CD4-positive, alpha-beta T cell (primary cell): Measurements from ENCODE around the gene COX6A1. TPM values are rescaled to one million over a fixed set of nuclear protein-coding genes. Genes with fewer than 3 reads are reported as not detected.
"Not testable (repeated sequence)": the region's sequence is repeated elsewhere in the genome, so short reads cannot be mapped to it uniquely, and the experiment has no call there.

Experiments used
- ATAC-seq: fragments of 200-7000 bp; cut with Tn5 transposase; one replicate; pipeline ENCODE4 v1.10.0; 2022; ENCODE audit warnings: mild to moderate bottlenecking; ENCODE audit not compliant: poor library complexity
- CTCF ChIA-PET: fragments of 350-600 bp; sonication (Branson Sonifier 250); formaldehyde crosslinking; loops from one replicate; lab custom pipeline; 2021; ENCODE audit warnings: antibody characterized with exemption, inconsistent platforms; lab: Charles Lee
- POLR2A ChIA-PET: fragments of 350-600 bp; sonication (Branson Sonifier 250); formaldehyde crosslinking; loops from one replicate; lab custom pipeline; 2021; ENCODE audit warnings: antibody characterized with exemption, inconsistent platforms; lab: Charles Lee
- DNase-seq, 14 experiments: peaks; one replicate each; pipeline ENCODE4 v3.0.0-alpha.2; 2013 to 2020; ENCODE audit warnings: mixed read lengths in 2 of 14
- H3K27ac ChIP-seq, 2 donors: one replicate each; pipeline versions ENCODE4 v1.5.1 to v1.7.0; 2013; ENCODE audit warnings: low read length in 2 of 2, low read depth in 1 of 2, mild to moderate bottlenecking in 1 of 2
- H3K27me3 ChIP-seq, 2 experiments: 1 replicate in 1 of 2; 2 replicates in 1 of 2; pipeline versions ENCODE4 v1.6.1 to v1.7.0; 2013; ENCODE audit warnings: low read length in 2 of 2, control low read depth in 1 of 2, mild to moderate bottlenecking in 1 of 2, moderate library complexity in 1 of 2; ENCODE audit not compliant: insufficient read depth in 2 of 2, control insufficient read depth in 1 of 2
- H3K36me3 ChIP-seq: one replicate; pipeline ENCODE4 v1.6.1; 2013; ENCODE audit warnings: low read length, control low read depth; ENCODE audit not compliant: insufficient read depth
- H3K4me1 ChIP-seq: one replicate; pipeline ENCODE4 v1.6.1; 2013; ENCODE audit warnings: low read length, control low read depth; ENCODE audit not compliant: insufficient read depth
- H3K4me3 ChIP-seq: one replicate; pipeline ENCODE4 v1.5.1; 2013; ENCODE audit warnings: mild to moderate bottlenecking, low read length, moderate library complexity
- H3K9me3 ChIP-seq, 2 experiments: 1 replicate in 1 of 2; 2 replicates in 1 of 2; pipeline versions ENCODE4 v1.6.1 to v1.7.0; 2013; ENCODE audit warnings: low read length in 2 of 2, mild to moderate bottlenecking in 2 of 2, control low read depth in 1 of 2, moderate library complexity in 1 of 2; ENCODE audit not compliant: control insufficient read depth in 1 of 2, insufficient read depth in 1 of 2
- H3K27ac Mint-ChIP-seq: one replicate; pipeline ENCODE4 v1.8.0; 2020; ENCODE audit warnings: mixed read lengths
- H3K27me3 Mint-ChIP-seq: one replicate; pipeline ENCODE4 v1.8.0; 2021; ENCODE audit warnings: mixed read lengths
- H3K36me3 Mint-ChIP-seq: one replicate; pipeline ENCODE4 v1.8.0; 2021; ENCODE audit warnings: low read depth, mixed read lengths
- H3K4me1 Mint-ChIP-seq: one replicate; pipeline ENCODE4 v1.8.0; 2021; ENCODE audit warnings: low read depth, mixed read lengths
- H3K4me3 Mint-ChIP-seq: one replicate; pipeline ENCODE4 v1.8.0; 2020; ENCODE audit warnings: mild to moderate bottlenecking, mixed read lengths
- H3K9me3 Mint-ChIP-seq: one replicate; pipeline ENCODE4 v1.8.0; 2020; ENCODE audit warnings: mixed read lengths
- intact Hi-C, 2 experiments: fragments of 100-400 bp; cut with DNase I in 1 of 2; cut with micrococcal nuclease in 1 of 2; formaldehyde crosslinking; loops; one replicate each; pipeline versions ENCODE4 v1.15.1 to v1.9.0; 2023 to 2025; cut with DNase I, micrococcal nuclease
- total RNA-seq, 174 experiments: library from RNA in 2 of 174; stranded (reverse) in 2 of 174; gene quantifications; one replicate each; pipeline ENCODE4 v1.2.3 and lab custom pipeline; 2021 to 2026
- TF ChIP-seq, protein P1 (sequence below): fragments of 200-600 bp; IDR thresholded peaks from one replicate; pipeline ENCODE4 v1.8.0; 2022; ENCODE audit warnings: antibody characterized with exemption, mild to moderate bottlenecking

COX6A1 gene
- total RNA-seq, 2 experiments from 2014 or later = 112 to 116 TPM

DNA sequence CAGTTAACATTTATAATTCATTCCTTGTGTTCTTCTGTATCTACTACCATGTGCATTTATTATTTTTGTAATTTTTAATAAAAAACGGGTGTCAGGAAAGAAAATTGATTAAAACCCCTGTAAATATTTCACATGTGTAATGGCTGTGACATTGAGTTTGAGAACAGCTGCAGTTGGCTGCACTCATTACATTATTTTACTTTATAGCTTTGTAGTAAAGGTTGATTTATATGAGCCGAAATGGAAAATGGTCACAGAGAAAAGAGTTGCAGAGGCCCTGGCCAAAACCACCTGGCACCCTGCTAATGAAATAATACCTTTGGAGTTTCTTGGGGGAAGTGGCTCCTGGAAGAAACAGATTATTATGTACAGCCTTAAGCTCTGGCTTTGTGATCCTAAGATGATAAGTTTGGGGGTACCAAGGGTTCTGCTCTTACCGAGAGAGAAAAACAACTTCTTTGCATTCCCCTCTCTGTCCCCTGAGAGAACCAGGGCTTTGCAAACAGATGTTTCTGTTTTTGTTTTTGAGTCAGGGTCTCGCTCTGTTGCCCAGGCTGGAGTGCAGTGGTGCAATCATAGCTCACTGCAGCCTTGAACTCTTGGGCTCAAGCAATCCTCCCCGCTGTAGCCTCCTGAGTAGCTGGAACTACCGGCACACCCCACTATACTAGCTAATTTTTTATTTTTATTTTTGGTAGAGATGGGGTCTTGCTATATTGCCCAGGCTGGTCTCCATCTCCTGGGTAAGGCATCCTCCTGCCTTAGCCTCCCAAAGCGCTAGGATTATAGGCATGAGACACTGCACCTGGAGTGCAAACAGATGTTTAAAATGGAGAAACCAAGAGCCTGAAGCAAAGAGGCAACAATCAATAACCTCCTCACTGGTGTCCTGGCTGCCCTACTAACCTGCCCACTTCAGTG, 48.3 kb downstream of the COX6A1 start:
- Histone ChIP-seq H3K4me1 (peaks cover 9% of the 10 kb centered on the region), H3K36me3 (peaks cover 2% of the 10 kb centered on the region), H3K27me3 (no peaks in the 10 kb centered on the region), H3K27ac (no peak overlapping the region), H3K9me3 (no peaks in the 10 kb centered on the region), H3K4me3 (no peak overlapping the region)
- Mint-ChIP-seq H3K4me1 (peaks cover under 1% of the 10 kb centered on the region), H3K4me3 (no peak overlapping the region), H3K36me3 (no peaks in the 10 kb centered on the region), H3K9me3 (no peaks in the 10 kb centered on the region), H3K27ac (no peak overlapping the region), H3K27me3 (no peaks in the 10 kb centered on the region)
- ChIA-PET CTCF (no interaction called here), POLR2A (no interaction called here)
- DNase-seq = no peak
- intact Hi-C loops = no loop called here
- TF ChIP-seq, protein P1, sequence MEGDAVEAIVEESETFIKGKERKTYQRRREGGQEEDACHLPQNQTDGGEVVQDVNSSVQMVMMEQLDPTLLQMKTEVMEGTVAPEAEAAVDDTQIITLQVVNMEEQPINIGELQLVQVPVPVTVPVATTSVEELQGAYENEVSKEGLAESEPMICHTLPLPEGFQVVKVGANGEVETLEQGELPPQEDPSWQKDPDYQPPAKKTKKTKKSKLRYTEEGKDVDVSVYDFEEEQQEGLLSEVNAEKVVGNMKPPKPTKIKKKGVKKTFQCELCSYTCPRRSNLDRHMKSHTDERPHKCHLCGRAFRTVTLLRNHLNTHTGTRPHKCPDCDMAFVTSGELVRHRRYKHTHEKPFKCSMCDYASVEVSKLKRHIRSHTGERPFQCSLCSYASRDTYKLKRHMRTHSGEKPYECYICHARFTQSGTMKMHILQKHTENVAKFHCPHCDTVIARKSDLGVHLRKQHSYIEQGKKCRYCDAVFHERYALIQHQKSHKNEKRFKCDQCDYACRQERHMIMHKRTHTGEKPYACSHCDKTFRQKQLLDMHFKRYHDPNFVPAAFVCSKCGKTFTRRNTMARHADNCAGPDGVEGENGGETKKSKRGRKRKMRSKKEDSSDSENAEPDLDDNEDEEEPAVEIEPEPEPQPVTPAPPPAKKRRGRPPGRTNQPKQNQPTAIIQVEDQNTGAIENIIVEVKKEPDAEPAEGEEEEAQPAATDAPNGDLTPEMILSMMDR = no peak
- no peak for ATAC-seq

DNA sequence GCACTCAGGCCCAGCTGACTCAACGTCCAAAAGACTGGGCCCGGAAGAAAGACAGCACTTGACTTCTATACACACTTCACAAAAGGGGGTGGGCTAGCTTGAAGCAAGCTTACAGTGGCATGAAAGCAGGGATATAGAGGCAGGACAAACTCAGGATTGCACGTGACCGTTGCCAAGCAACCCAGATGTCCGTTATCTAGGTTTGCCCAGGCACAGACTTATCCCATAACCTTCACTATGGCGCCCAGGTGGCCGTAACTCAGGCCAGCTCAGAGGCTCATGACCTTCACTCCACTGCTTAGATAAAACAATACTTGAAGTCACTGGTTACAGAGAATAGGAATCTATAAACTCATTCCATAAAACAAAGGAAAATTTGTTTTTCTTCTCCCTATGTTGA, 49.6 kb downstream of the COX6A1 start:
- DNase-seq, intact Hi-C loops, H3K27me3 ChIP-seq, ATAC-seq, H3K27ac ChIP-seq, H3K9me3 Mint-ChIP-seq, H3K27ac Mint-ChIP-seq, H3K4me3 Mint-ChIP-seq, H3K4me1 Mint-ChIP-seq, H3K27me3 Mint-ChIP-seq, H3K36me3 ChIP-seq, H3K36me3 Mint-ChIP-seq, POLR2A ChIA-PET, H3K9me3 ChIP-seq, CTCF ChIA-PET, H3K4me3 ChIP-seq, H3K4me1 ChIP-seq: not testable (repeated sequence)

DNA sequence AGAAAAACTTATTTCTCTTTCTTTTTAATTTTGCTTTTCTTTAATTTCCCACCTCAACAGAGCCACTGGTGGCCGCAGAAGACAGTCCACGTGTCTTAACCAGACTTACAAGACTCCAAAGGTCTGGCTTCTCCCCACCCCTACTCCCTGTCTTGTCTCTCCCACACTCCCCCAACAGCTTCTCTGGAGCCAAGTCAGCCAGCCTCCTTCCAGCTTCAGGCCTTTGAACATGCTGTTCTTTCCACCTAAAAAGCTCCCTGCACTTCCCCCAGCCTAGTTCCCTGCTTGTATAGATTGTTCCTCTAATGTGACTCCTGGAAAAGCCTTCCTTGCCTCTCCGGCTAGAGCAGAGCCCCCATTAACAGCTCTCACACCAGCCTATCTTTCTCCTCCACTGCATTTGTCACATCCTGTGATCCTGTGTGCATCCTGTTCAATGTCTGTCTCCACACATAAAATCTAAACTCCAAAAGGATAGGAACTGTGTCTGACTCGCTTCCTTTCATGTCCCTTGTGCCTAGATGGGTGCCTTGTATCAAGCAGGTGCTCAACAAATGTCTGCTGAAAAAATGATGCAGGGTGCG, 50.2 kb downstream of the COX6A1 start:
- H3K36me3 ChIP-seq = no peaks in the 10 kb centered on the region
- ATAC-seq (no peak), DNase-seq (no peak)
- Mint-ChIP-seq H3K27me3 (no peaks in the 10 kb centered on the region), H3K27ac (no peak overlapping the region), H3K4me1 (no peaks in the 10 kb centered on the region), H3K4me3 (no peak overlapping the region), H3K9me3 (no peaks in the 10 kb centered on the region), H3K36me3 (no peaks in the 10 kb centered on the region)
- CTCF ChIA-PET = no interaction called here
- no peak overlapping the region for H3K4me3 ChIP-seq
- H3K27ac ChIP-seq = no peak overlapping the region
- intact Hi-C loops = no loop called here
- H3K9me3 ChIP-seq = no peaks in the 10 kb centered on the region
- POLR2A ChIA-PET = no interaction called here
- TF ChIP-seq, protein P1 = no peak
- no peaks in the 10 kb centered on the region for H3K27me3 ChIP-seq
- H3K4me1 ChIP-seq = no peaks in the 10 kb centered on the region
